H9 (cell line): ENCODE results near the gene ING5. TPM values are rescaled to one million over a fixed set of nuclear protein-coding genes. Genes with fewer than 3 reads are reported as not detected.
A peak's percentile ranks its signal among the peaks of the same experiment; 100 is the strongest.

Experiments
- DNase-seq: peaks from one replicate; pipeline ENCODE4 v3.0.0-alpha.2; 2017
- H2AFZ ChIP-seq: one replicate; pipeline ENCODE4 v1.6.1; 2013; ENCODE audit warnings: mild to moderate bottlenecking, low read length, control low read depth, moderate library complexity
- H2AK5ac ChIP-seq: 2 replicates; pipeline ENCODE4 v1.6.1; 2013; ENCODE audit warnings: low read length, control low read depth, mixed read lengths; ENCODE audit not compliant: insufficient read length
- H2BK120ac ChIP-seq: one replicate; pipeline ENCODE4 v1.6.1; 2013; ENCODE audit warnings: low read depth, mild to moderate bottlenecking, low read length, control low read depth, inconsistent platforms; ENCODE audit not compliant: poor library complexity, severe bottlenecking
- H2BK12ac ChIP-seq: 2 replicates; pipeline ENCODE4 v1.6.1; 2013; ENCODE audit warnings: low read length, control low read depth, mixed read lengths, low read depth; ENCODE audit not compliant: insufficient read length
- H2BK15ac ChIP-seq: 2 replicates; pipeline ENCODE4 v1.6.1; 2013; ENCODE audit warnings: low read depth, low read length, control low read depth
- H2BK20ac ChIP-seq: one replicate; pipeline ENCODE4 v1.6.1; 2013; ENCODE audit warnings: low read depth, mild to moderate bottlenecking, low read length, control low read depth, inconsistent platforms; ENCODE audit not compliant: poor library complexity, severe bottlenecking
- H2BK5ac ChIP-seq: 2 replicates; pipeline ENCODE4 v1.6.1; 2013; ENCODE audit warnings: low read length, control low read depth, mixed read lengths; ENCODE audit not compliant: insufficient read length
- H3K14ac ChIP-seq: 2 replicates; pipeline ENCODE4 v1.6.1; 2013; ENCODE audit warnings: low read length, control low read depth; ENCODE audit not compliant: insufficient read depth
- H3K18ac ChIP-seq: 2 replicates; pipeline ENCODE4 v1.6.1; 2013; ENCODE audit warnings: low read depth, mild to moderate bottlenecking, mixed read lengths, low read length, control low read depth; ENCODE audit not compliant: insufficient read length
- H3K23ac ChIP-seq: 2 replicates; pipeline ENCODE4 v1.6.1; 2013; ENCODE audit warnings: low read length, control low read depth, mixed read lengths, low read depth; ENCODE audit not compliant: insufficient read length
- H3K23me2 ChIP-seq: 2 replicates; pipeline ENCODE4 v1.6.1; 2013; ENCODE audit warnings: low read depth, mild to moderate bottlenecking, mixed read lengths, low read length, control low read depth; ENCODE audit not compliant: insufficient read length, poor library complexity, severe bottlenecking
- H3K27ac ChIP-seq: 2 replicates; pipeline ENCODE4 v1.5.1; 2013; ENCODE audit warnings: low read length, control low read depth, mixed read lengths, low read depth; ENCODE audit not compliant: insufficient read length
- H3K27me3 ChIP-seq: 2 replicates; pipeline ENCODE4 v1.6.1; 2013; ENCODE audit warnings: low read length, control low read depth, inconsistent platforms; ENCODE audit not compliant: insufficient read depth
- H3K4ac ChIP-seq: 2 replicates; pipeline ENCODE4 v1.6.1; 2013; ENCODE audit warnings: low read depth, mild to moderate bottlenecking, control low read depth, inconsistent platforms, low read length, moderate library complexity
- H3K4me1 ChIP-seq: 2 replicates; pipeline ENCODE4 v1.6.1; 2013; ENCODE audit warnings: low read length, control low read depth, inconsistent platforms; ENCODE audit not compliant: insufficient read depth
- H3K4me2 ChIP-seq: 2 replicates; pipeline ENCODE4 v1.6.1; 2013; ENCODE audit warnings: low read length, control low read depth, mixed read lengths; ENCODE audit not compliant: insufficient read length, insufficient read depth
- H3K56ac ChIP-seq: 2 replicates; pipeline ENCODE4 v1.6.1; 2013; ENCODE audit warnings: low read depth, mild to moderate bottlenecking, mixed read lengths, low read length, control low read depth; ENCODE audit not compliant: insufficient read length
- H3K79me1 ChIP-seq: 2 replicates; pipeline ENCODE4 v1.6.1; 2013; ENCODE audit warnings: low read depth, mild to moderate bottlenecking, moderate library complexity, low read length, control low read depth, inconsistent platforms; ENCODE audit not compliant: insufficient read depth, poor library complexity, severe bottlenecking
- H3K79me2 ChIP-seq: 2 replicates; pipeline ENCODE4 v1.6.1; 2013; ENCODE audit warnings: low read length, control low read depth, inconsistent platforms; ENCODE audit not compliant: insufficient read depth
- H3K9ac ChIP-seq: 2 replicates; pipeline ENCODE4 v1.6.1; 2013; ENCODE audit warnings: low read length, control low read depth, mixed read lengths; ENCODE audit not compliant: insufficient read length; ENCODE audit errors: extremely low read depth
- H3K9me3 ChIP-seq: one replicate; pipeline ENCODE4 v1.6.1; 2013; ENCODE audit warnings: low read depth, low read length, inconsistent platforms; ENCODE audit not compliant: control insufficient read depth
- H3T11ph ChIP-seq: one replicate; pipeline ENCODE4 v1.6.1; 2013; ENCODE audit warnings: mild to moderate bottlenecking, low read length, control low read depth, inconsistent platforms
- H4K20me1 ChIP-seq: one replicate; pipeline ENCODE4 v1.6.1; 2013; ENCODE audit not compliant: control insufficient read depth, insufficient read length, insufficient read depth
- H4K5ac ChIP-seq: 2 replicates; pipeline ENCODE4 v1.6.1; 2013; ENCODE audit warnings: low read depth, mild to moderate bottlenecking, mixed read lengths, low read length, control low read depth; ENCODE audit not compliant: insufficient read length
- H4K8ac ChIP-seq: replicated peaks from 2 replicates; pipeline ENCODE4 v1.6.1; 2013; ENCODE audit warnings: low read length, control low read depth, mixed read lengths, low read depth; ENCODE audit not compliant: insufficient read length
- H4K91ac ChIP-seq: 2 replicates; pipeline ENCODE4 v1.6.1; 2013; ENCODE audit warnings: low read depth, mild to moderate bottlenecking, moderate library complexity, mixed read lengths, low read length, control low read depth; ENCODE audit not compliant: insufficient read length
- H3K27ac Mint-ChIP-seq, 3 experiments: 2 replicates in 2 of 3; 3 replicates in 1 of 3; pipeline ENCODE4 v1.8.0; 2020 to 2021; ENCODE audit warnings: mixed read lengths in 3 of 3, mild to moderate bottlenecking in 1 of 3, moderate library complexity in 1 of 3
- H3K27me3 Mint-ChIP-seq: 2 replicates; pipeline ENCODE4 v1.8.0; 2021; ENCODE audit warnings: low read depth, mild to moderate bottlenecking, moderate library complexity, mixed read lengths
- H3K36me3 Mint-ChIP-seq, 3 experiments: 2 replicates in 2 of 3; 3 replicates in 1 of 3; pipeline ENCODE4 v1.8.0; 2020 to 2021; ENCODE audit warnings: low read depth in 3 of 3, mixed read lengths in 3 of 3; ENCODE audit not compliant: insufficient read depth in 1 of 3
- H3K4me1 Mint-ChIP-seq, 2 experiments: 2 replicates each; pipeline ENCODE4 v1.8.0; 2020; ENCODE audit warnings: mixed read lengths in 2 of 2
- H3K4me3 Mint-ChIP-seq, 2 experiments: 2 replicates in 1 of 2; 3 replicates in 1 of 2; pipeline ENCODE4 v1.8.0; 2020 to 2021; ENCODE audit warnings: mild to moderate bottlenecking in 2 of 2, mixed read lengths in 2 of 2, moderate library complexity in 1 of 2
- H3K9me3 Mint-ChIP-seq, 2 experiments: 2 replicates in 1 of 2; 3 replicates in 1 of 2; pipeline ENCODE4 v1.8.0; 2020; ENCODE audit warnings: mild to moderate bottlenecking in 2 of 2, mixed read lengths in 2 of 2, moderate library complexity in 1 of 2
- WGBS: extraction: QIAGEN DNeasy Blood & Tissue Kit; methylation state at CpG from one replicate; pipeline ENCODE4 v1.1.7; 2013; ENCODE audit warnings: missing lambda C conversion rate, low lambda C conversion rate, mixed read lengths; ENCODE audit not compliant: insufficient read length; ENCODE audit errors: extremely low coverage; 5-methylcytosine and 5-hydroxymethylcytosine counted together
- total RNA-seq: library from RNA; stranded (reverse); gene quantifications from 2 replicates; pipeline ENCODE4 v1.2.1, GENCODE V29; 2021
- TF ChIP-seq, protein P1 (sequence below): fragments of 200-600 bp; sonication (generic); conservative IDR thresholded peaks from 3 replicates; pipeline ENCODE4 v1.8.0; 2021; ENCODE audit warnings: antibody characterized with exemption, mild to moderate bottlenecking

ING5 gene
- total RNA-seq, 1 experiment from 2014 or later = 66.0 TPM

DNA sequence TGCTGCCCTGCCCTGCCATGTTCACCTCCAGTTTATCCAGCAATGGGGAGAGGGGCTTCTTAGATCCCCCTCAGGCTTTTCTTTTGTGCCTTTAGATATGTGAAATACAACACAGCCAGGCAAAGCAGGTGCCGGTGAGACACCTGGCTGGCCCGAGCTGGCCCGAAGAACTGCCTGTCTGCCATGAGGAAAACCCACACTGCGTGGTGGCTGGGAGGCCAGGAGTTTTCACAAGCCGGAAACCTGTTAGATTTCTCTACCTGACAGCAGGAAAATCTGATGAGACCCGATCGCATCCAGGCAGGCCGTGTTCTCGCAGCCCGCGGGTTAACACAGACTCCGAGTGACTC lies 69.1 kb downstream of the ING5 start:
- no peak overlapping the region for H3K14ac ChIP-seq
- Mint-ChIP-seq H3K4me1 (peaks cover 19 to 33% of the 10 kb centered on the region in 2 experiments), H3K27ac (peak overlapping the region in 2 of 3 experiments; percentile 77 to 94; a peak in 3 of 7 replicates), H3K4me3 (no peak overlapping the region), H3K36me3 (no peaks in the 10 kb centered on the region; a peak in 1 of 7 replicates), H3K27me3 (peaks cover 2% of the 10 kb centered on the region), H3K9me3 (no peaks in the 10 kb centered on the region)
- H4K5ac ChIP-seq = no peak overlapping the region
- H3K4me2 ChIP-seq = no peak overlapping the region
- H2BK15ac ChIP-seq = no peak overlapping the region
- H3T11ph ChIP-seq = no peak overlapping the region
- no peaks in the 10 kb centered on the region for H3K9me3 ChIP-seq
- no peak overlapping the region for H4K91ac ChIP-seq
- H3K23me2 ChIP-seq = peaks cover 3% of the 10 kb centered on the region
- no peaks in the 10 kb centered on the region for H3K79me1 ChIP-seq
- no peak overlapping the region for H3K27ac ChIP-seq
- no peak overlapping the region for H2BK20ac ChIP-seq
- no peak overlapping the region for H2BK12ac ChIP-seq
- no peaks in the 10 kb centered on the region for H3K4me1 ChIP-seq
- H2AK5ac ChIP-seq = no peak overlapping the region
- no peak overlapping the region for H2BK5ac ChIP-seq
- no peaks in the 10 kb centered on the region for H3K27me3 ChIP-seq
- H3K9ac ChIP-seq = no peak overlapping the region
- H2BK120ac ChIP-seq = no peak overlapping the region
- H3K79me2 ChIP-seq = no peaks in the 10 kb centered on the region
- TF ChIP-seq, protein P1, sequence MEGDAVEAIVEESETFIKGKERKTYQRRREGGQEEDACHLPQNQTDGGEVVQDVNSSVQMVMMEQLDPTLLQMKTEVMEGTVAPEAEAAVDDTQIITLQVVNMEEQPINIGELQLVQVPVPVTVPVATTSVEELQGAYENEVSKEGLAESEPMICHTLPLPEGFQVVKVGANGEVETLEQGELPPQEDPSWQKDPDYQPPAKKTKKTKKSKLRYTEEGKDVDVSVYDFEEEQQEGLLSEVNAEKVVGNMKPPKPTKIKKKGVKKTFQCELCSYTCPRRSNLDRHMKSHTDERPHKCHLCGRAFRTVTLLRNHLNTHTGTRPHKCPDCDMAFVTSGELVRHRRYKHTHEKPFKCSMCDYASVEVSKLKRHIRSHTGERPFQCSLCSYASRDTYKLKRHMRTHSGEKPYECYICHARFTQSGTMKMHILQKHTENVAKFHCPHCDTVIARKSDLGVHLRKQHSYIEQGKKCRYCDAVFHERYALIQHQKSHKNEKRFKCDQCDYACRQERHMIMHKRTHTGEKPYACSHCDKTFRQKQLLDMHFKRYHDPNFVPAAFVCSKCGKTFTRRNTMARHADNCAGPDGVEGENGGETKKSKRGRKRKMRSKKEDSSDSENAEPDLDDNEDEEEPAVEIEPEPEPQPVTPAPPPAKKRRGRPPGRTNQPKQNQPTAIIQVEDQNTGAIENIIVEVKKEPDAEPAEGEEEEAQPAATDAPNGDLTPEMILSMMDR = no peak
- no peak overlapping the region for H4K8ac ChIP-seq
- WGBS = no CpG with 5 or more reads among the region's 12 CpGs
- no peak overlapping the region for H3K4ac ChIP-seq
- no peak overlapping the region for H3K56ac ChIP-seq
- no peak overlapping the region for H3K18ac ChIP-seq
- DNase-seq = no peak
- H4K20me1 ChIP-seq = no peaks in the 10 kb centered on the region
- H2AFZ ChIP-seq = no peak overlapping the region
- H3K23ac ChIP-seq = no peak overlapping the region
